ENCODE measurements around the gene ADAT3.

The ADAT3 gene

DNA sequence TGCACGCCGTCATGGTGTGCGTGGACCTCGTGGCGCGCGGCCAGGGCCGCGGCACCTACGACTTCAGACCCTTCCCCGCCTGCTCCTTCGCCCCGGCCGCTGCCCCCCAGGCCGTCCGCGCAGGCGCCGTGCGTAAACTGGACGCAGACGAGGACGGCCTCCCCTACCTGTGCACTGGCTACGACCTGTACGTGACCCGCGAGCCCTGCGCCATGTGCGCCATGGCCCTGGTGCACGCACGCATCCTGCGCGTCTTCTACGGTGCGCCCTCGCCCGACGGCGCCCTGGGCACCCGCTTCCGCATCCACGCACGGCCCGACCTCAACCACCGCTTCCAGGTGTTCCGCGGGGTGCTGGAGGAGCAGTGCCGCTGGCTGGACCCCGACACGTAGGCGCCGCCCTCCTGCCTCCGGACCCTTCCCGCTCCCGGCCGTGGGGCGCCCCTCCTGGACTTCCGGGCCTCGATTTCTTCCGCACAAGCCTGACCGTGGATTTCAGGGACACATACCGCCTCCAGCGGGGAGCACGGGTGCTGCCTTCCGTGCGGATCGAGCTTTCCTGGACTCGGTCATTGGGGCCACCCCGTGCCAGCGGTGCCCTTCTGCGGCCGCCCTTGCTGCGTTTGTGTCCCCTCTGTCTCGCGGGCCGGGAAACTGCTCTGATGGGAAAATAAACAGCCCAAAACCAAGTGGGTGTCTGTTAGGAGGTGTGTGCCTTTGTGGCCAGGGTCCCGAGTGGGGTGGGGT, 7.7 kb downstream of the ADAT3 start:
- no peak for DNase-seq (ENCODE audit: low read depth in 4 of 4, low spot score in 1 of 4)

DNA sequence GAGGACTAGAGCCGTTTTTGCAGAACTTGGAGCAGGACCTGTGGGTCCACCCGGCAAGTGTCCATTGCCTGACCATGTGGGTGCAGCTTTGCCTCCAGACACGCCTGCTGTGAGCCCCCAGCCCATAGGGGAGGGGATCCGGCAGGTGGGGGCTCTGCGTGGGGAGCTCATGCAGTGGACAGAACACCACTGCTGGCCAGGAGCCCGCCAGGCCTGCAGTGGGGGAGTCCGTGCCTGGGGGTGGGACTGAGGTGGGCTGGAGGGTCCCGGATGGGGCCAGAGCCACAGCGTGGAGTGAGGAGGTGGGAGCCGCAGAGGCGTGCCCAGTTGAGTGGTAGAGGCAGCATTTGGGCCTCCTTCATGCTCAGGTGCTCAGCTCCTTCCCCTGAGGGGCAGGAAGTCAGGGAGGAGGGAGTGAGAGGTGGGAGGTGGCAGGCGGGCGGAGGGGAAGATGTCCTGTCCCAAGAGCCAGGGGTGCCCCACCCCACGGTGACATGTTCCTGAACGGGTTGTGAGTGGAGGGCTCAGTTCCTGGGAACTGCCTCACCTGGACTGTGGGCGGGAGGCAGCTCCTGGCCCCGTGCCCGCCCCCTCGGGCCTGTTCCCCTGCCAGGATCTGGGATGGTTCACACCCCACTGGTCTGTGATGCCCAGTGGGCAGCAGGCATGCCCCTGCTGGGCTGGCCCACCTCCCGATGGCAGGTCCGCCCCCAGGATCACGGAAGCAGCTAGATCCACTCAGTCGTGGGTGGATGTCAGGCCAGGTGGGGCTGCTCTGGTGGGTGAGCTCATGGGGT, 8.8 kb downstream of the ADAT3 start:
- no peak for DNase-seq (ENCODE audit: low read depth in 4 of 4, low spot score in 1 of 4)

DNA sequence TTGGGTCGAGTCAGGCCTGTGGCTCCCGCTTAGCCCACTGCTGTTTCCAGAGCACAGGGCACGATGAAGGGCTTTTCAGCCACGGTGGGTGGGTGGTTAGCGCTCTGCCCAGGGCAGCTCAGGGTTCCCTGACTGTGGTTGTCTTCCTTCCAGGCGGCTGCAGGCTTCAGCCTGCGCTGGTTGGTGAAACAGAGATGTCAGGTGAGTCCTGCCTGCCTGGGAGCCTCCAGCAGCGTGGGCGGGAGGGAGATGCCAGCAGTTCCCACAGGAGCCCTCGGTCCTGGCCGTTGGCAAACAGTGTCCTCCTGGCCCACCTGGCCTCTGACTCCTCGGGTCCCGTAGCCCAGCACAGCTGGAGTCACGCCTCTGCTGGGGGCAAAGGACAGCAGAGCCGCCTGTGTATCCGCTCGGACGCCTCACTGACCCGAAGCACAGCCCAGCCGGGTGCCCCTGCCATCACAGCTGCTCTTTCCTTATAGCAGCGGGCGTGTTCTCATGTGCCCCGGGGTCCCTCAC, 9.7 kb downstream of the ADAT3 start:
- DNase-seq (ENCODE audit: low read depth in 4 of 4, low spot score in 1 of 4), result no peak

DNA sequence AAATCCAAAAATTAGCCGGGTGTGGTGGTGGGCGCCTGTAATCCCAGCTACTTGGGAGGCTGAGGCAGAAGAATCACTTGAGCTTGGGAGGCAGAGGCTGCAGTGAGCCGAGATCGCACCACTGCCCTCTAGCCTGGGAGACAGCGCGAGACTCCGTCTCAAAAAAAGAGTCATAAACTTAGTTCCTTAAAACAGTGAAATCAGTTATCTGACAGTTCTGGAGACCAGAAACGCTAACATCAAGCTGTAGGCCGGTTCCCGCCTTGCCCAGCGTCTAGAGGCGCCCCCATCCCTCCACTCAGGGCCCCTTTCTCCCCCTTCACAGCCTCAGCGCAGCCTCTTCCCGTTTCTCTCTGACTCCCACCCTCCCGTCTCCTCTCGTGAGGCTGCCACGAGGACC, 11.9 kb downstream of the ADAT3 start:
- DNase-seq (ENCODE audit: low read depth in 4 of 4, low spot score in 1 of 4), result no peak

- no peak for DNase-seq (ENCODE audit: low read depth in 4 of 4, low spot score in 1 of 4)
Measured at GRCh38 chr19:1917926-1918325, 12.7 kb downstream of the ADAT3 start.

GRCh38 chr19:1918975-1919374, 13.8 kb downstream of the ADAT3 start:
- no peak for DNase-seq (ENCODE audit: low read depth in 4 of 4, low spot score in 1 of 4)

- DNase-seq (ENCODE audit: low read depth in 4 of 4, low spot score in 1 of 4), result no peak
Measured at GRCh38 chr19:1920644-1921043, 15.4 kb downstream of the ADAT3 start.

DNA sequence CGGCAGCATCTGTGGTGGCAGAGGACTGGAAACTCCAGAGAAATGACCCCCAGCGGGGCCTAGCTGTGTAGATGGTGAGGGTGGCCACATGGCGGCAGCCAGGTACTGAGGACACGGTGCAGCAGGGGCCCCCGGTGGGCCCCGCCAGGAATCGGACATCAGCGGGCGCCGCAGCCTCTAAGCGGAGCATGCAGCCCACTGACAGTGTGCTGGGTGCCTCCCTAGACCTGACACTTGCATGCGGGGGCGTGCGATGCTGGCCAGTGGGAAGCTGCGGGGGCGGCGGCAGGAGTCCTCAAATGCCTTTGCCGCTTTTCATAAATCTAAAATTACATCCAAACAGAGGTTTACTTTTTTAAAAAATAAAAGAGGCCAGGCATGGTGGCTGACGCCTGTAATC, 16.1 kb downstream of the ADAT3 start:
- no peak for DNase-seq (ENCODE audit: low read depth in 4 of 4, low spot score in 1 of 4)

GRCh38 chr19:1921825-1922224, 16.6 kb downstream of the ADAT3 start:
- DNase-seq (ENCODE audit: low read depth in 4 of 4, low spot score in 1 of 4), result no peak

GRCh38 chr19:1922803-1923202, 17.6 kb downstream of the ADAT3 start:
- DNase-seq (ENCODE audit: low read depth in 4 of 4, low spot score in 1 of 4), result no peak

GRCh38 chr19:1923319-1923718, 18.1 kb downstream of the ADAT3 start:
- DNase-seq (ENCODE audit: low read depth in 4 of 4, low spot score in 1 of 4), result peak in 1 of 4 experiments; percentile 44

- DNase-seq (ENCODE audit: low read depth in 4 of 4, low spot score in 1 of 4), result no peak
Measured at GRCh38 chr19:1924320-1924961, 19.2 kb downstream of the ADAT3 start.

DNA sequence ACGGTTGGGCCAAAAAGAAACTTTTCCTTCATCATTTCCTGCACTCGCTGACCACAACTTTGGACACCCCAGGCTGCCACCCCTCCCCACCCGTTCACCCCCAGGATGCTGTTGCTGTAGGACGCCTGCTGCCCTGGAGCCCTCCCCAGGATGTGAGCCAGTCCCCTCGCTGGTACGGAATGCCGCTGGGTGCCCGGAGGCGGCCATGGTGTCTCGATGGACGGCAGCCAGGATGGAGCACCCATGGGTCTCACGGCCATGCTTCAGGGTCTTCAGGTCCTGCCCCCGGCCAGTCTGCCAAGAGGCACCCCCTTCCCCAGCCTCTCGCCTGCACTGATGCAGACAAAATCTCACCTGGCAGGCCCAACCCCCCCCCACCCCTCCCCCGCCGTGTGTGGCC, 20.3 kb downstream of the ADAT3 start:
- no peak for DNase-seq (ENCODE audit: low read depth in 4 of 4, low spot score in 1 of 4)

DNA sequence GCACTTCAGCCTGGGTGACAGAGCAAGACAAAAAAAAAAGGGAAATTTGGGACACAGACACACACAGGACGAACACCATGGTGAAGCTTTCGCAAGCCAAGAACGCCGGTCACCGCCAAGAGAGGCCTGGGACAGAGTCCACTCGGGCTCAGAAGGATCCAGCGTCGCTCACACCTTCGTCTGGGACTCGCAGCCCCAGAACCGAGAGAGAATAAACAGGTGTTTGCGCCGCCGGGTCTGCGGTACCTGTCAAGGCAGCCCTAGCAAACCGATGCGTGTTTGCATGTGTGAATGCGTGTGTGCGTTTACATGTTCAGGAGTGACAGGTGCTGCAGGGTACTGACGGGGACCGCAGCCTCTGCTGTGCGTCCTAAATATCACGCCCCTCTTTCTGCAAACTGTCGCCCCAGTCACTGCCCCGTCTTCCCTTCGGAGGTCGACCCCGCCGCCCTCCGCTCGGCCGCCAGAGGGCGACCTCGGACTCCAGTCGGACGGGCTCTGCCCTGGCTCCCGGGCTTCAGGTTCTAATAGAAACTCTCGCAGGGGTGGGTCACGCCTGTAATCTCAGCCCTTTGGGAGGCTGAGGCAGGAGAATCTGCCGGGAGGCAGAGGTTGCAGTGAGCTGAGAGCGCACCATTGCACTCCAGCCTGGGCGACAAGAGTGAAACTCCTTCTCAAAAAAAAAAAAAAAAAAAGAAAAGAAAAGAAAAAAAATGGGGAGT, 24.0 kb downstream of the ADAT3 start:
- peak; percentile 61 to 81 (median 68) for DNase-seq (ENCODE audit: low read depth in 4 of 4, low spot score in 1 of 4)

DNA sequence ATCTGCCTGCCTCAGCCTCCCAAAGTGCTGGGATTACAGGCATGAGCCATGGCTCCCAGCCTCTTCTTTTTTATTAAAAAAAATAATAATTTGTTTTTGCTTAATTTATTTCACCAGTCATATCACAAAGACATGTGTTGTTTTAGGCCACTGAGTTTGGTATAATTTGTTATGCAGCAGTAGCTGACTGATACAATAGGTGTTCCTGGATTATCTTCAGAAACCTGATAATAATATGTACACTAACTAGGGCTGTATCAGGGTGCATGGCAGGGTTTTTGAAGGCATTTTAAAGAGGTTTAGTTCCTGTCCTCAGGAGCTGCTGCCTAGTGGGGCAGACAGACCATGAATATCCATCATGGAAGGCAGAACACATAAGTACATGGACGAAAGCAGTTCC, 26.2 kb downstream of the ADAT3 start:
- no peak for DNase-seq (ENCODE audit: low read depth in 4 of 4, low spot score in 1 of 4)

- DNase-seq (ENCODE audit: low read depth in 4 of 4, low spot score in 1 of 4), result no peak
Measured at GRCh38 chr19:1932395-1932794, 27.2 kb downstream of the ADAT3 start.

DNA sequence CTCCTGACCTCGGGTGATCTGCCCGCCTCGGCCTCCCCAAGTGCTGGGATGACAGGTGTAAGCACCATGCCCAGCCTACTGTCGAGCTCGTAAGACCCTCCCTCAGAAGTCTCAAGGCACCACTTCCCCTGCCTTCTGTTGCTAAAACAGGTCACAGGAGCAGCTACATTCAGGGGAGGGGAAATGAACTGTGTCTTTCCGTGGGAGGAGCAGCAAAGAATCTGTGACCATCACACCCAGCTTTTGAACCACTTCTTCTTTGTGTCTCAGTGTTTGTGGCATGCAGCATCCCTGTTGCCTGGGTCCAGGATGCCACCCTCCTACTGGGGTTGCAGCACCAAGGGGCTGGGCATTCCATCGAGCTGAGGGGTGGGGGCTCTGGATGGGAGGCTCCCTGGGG, 28.0 kb downstream of the ADAT3 start:
- DNase-seq (ENCODE audit: low read depth in 4 of 4, low spot score in 1 of 4), result no peak

- DNase-seq (ENCODE audit: low read depth in 4 of 4, low spot score in 1 of 4), result no peak
Measured at GRCh38 chr19:1933942-1934341, 28.7 kb downstream of the ADAT3 start.

GRCh38 chr19:1935484-1936208, 30.4 kb downstream of the ADAT3 start:
- DNase-seq (ENCODE audit: low read depth in 4 of 4, low spot score in 1 of 4), result no peak

DNA sequence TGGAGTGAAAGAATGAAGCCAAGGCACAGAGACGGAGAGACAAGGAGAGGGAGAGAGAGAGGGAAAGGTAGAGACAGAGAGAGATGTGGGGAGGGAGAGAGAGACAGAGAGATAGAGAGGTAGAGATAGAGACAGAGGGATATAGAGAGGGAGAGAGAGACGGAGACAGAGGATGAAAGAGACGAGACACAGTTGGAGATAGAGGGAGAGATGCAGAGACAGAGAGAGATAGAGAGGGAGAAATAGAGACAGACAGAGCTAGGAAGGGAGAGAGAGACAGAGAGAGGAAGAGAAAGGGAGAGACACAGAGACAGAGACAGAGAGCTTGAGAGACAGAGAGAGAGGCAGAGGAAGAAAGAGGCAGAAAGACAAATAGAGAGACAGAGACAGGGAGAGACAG, 31.2 kb downstream of the ADAT3 start:
- no peak for DNase-seq (ENCODE audit: low read depth in 4 of 4, low spot score in 1 of 4)

All from stimulated activated CD4-positive, alpha-beta T cell treated with anti-CD3 and anti-CD28 coated beads, Interleukin-1b, Interleukin-23, amount 100 ng/mL, for 24 hours (primary cell).